SK-N-SH treated with all-trans-retinoic acid at 6 μM for 48 hours (cell line): Measurements from ENCODE around the gene KIAA0513.

Experiments
- ATAC-seq: fragments of 200-7000 bp; cut with Tn5 transposase; 3 replicates; pipeline ENCODE4 v1.9.1; 2020; ENCODE audit warnings: mild to moderate bottlenecking, moderate library complexity
- ARNTL ChIP-seq: fragments of 450-650 bp; formaldehyde crosslinking; IDR thresholded peaks from 2 replicates; pipeline ENCODE4 v1.5.0; 2020; ENCODE audit warnings: low read depth, mild to moderate bottlenecking, moderate library complexity, borderline replicate concordance
- BACH2 ChIP-seq: fragments of 250-450 bp; sonication (Bioruptor Pico); IDR thresholded peaks from 2 replicates; pipeline ENCODE4 v1.9.0; 2021; ENCODE audit warnings: mild to moderate bottlenecking, borderline replicate concordance
- CSDC2 ChIP-seq: fragments of 250-450 bp; sonication (Bioruptor Pico); IDR thresholded peaks from 2 replicates; pipeline ENCODE4 v1.5.0; 2020; ENCODE audit warnings: mild to moderate bottlenecking, moderate library complexity
- ESRRG ChIP-seq: fragments of 250-450 bp; sonication (Bioruptor Pico); IDR thresholded peaks from 2 replicates; pipeline ENCODE4 v1.6.1; 2021; ENCODE audit warnings: mild to moderate bottlenecking
- GLIS3 ChIP-seq: fragments of 250-450 bp; sonication (Bioruptor Pico); IDR thresholded peaks from 2 replicates; pipeline ENCODE4 v1.5.0; 2020; ENCODE audit warnings: mild to moderate bottlenecking, moderate library complexity
- ISL1 ChIP-seq: fragments of 250-450 bp; sonication (Bioruptor Pico); IDR thresholded peaks from 2 replicates; pipeline ENCODE4 v2.1.2; 2022; ENCODE audit warnings: mild to moderate bottlenecking, moderate library complexity
- OSR1 ChIP-seq: fragments of 250-450 bp; sonication (Bioruptor Pico); IDR thresholded peaks from 2 replicates; pipeline ENCODE4 v1.8.0; 2022; ENCODE audit warnings: moderate library complexity, mild to moderate bottlenecking, inconsistent platforms
- PPARA ChIP-seq: fragments of 250-450 bp; sonication (Bioruptor Pico); IDR thresholded peaks from 2 replicates; pipeline ENCODE4 v1.5.0; 2020; ENCODE audit warnings: mild to moderate bottlenecking, borderline replicate concordance
- RARB ChIP-seq: fragments of 250-450 bp; sonication (Bioruptor Pico); IDR thresholded peaks from 2 replicates; pipeline ENCODE4 v1.8.0; 2021; ENCODE audit warnings: mild to moderate bottlenecking, moderate library complexity
- SNAI2 ChIP-seq: fragments of 250-450 bp; sonication (Bioruptor Pico); IDR thresholded peaks from 2 replicates; pipeline ENCODE4 v1.5.0; 2020; ENCODE audit warnings: mild to moderate bottlenecking, moderate library complexity
- TCF4 ChIP-seq: fragments of 250-450 bp; sonication (Bioruptor Pico); IDR thresholded peaks from 2 replicates; pipeline ENCODE4 v1.8.0; 2021; ENCODE audit warnings: mild to moderate bottlenecking, moderate library complexity, borderline replicate concordance
- TOX ChIP-seq: fragments of 250-450 bp; sonication (Bioruptor Pico); IDR thresholded peaks from 2 replicates; pipeline ENCODE4 v1.8.0; 2021; ENCODE audit warnings: mild to moderate bottlenecking, moderate library complexity, borderline replicate concordance
- ZC3H10 ChIP-seq: fragments of 250-450 bp; sonication (Bioruptor Pico); IDR thresholded peaks from 2 replicates; pipeline ENCODE4 v1.5.1; 2021; ENCODE audit warnings: mild to moderate bottlenecking, moderate library complexity
- ZFP3 ChIP-seq: fragments of 250-450 bp; sonication (Bioruptor Pico); IDR thresholded peaks from 2 replicates; pipeline ENCODE4 v1.5.0; 2020; ENCODE audit warnings: mild to moderate bottlenecking, moderate library complexity
- ZFP30 ChIP-seq: fragments of 450-650 bp; formaldehyde crosslinking; IDR thresholded peaks from 2 replicates; pipeline ENCODE4 v1.5.0; 2022; ENCODE audit warnings: mild to moderate bottlenecking, moderate library complexity
- ZNF565 ChIP-seq: fragments of 450-650 bp; formaldehyde crosslinking; conservative IDR thresholded peaks from 2 replicates; pipeline ENCODE4 v1.5.0; 2020; ENCODE audit warnings: low read depth, mild to moderate bottlenecking, moderate library complexity
- ZNF70 ChIP-seq: fragments of 450-650 bp; formaldehyde crosslinking; IDR thresholded peaks from 2 replicates; pipeline ENCODE4 v1.5.0; 2020; ENCODE audit warnings: mild to moderate bottlenecking, moderate library complexity
- ZNF8 ChIP-seq: fragments of 450-650 bp; formaldehyde crosslinking; IDR thresholded peaks from 2 replicates; pipeline ENCODE4 v1.5.0; 2020; ENCODE audit warnings: mild to moderate bottlenecking, moderate library complexity
- TF ChIP-seq, protein P1 (sequence below): fragments of 250-450 bp; sonication (Bioruptor Pico); IDR thresholded peaks from 2 replicates; pipeline ENCODE4 v1.8.0; 2021; ENCODE audit warnings: low read depth, mild to moderate bottlenecking, moderate library complexity, borderline replicate concordance
- TF ChIP-seq, protein P2 (sequence below): fragments of 250-450 bp; sonication (Bioruptor Pico); IDR thresholded peaks from 2 replicates; pipeline ENCODE4 v1.5.1; 2021; ENCODE audit warnings: mild to moderate bottlenecking, moderate library complexity
- TF ChIP-seq, protein P3 (sequence below): fragments of 250-450 bp; sonication (Bioruptor Pico); IDR thresholded peaks from 2 replicates; pipeline ENCODE4 v1.8.0; 2020; ENCODE audit warnings: mild to moderate bottlenecking, moderate library complexity, borderline replicate concordance
- TF ChIP-seq, protein P4 (sequence below): fragments of 250-450 bp; sonication (Bioruptor Pico); IDR thresholded peaks from 2 replicates; pipeline ENCODE4 v1.5.0; 2020; ENCODE audit warnings: mild to moderate bottlenecking, moderate library complexity
- TF ChIP-seq, protein P5 (sequence below): fragments of 250-450 bp; sonication (Bioruptor Pico); IDR thresholded peaks from 2 replicates; pipeline ENCODE4 v1.5.1; 2020; ENCODE audit warnings: low read depth, mild to moderate bottlenecking, moderate library complexity

Gene KIAA0513

DNA sequence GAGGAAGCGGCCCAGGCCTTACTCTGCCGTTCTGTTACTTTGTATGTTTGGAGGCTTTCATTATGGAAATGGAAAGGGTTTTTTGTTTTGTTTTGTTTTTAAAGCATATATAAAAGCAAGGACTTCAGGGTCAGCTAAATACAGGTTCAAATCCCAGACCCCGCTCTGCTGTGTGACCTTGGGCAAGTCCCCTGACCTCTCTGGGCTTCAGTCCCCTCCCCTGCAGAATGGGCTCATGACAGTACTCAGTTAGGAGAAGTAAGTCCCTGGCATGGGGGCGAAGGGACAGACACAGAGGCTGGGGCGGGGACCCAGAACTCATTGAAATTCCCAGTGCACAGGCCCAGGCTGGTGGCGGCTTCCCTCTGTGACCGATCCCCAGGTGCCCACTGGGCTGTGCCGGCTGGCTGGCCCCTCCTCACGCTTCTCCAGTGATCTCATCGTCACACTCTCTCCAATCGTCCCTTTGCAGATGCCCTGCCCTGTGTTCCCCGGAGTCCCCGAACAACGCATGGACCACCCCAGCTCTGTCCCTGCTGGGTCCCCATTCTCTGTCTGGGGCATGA, 85.7 kb downstream of the KIAA0513 start:
- no peak for TF ChIP-seq GLIS3 (CRISPR knock-in tag)
- TF ChIP-seq, protein P1, sequence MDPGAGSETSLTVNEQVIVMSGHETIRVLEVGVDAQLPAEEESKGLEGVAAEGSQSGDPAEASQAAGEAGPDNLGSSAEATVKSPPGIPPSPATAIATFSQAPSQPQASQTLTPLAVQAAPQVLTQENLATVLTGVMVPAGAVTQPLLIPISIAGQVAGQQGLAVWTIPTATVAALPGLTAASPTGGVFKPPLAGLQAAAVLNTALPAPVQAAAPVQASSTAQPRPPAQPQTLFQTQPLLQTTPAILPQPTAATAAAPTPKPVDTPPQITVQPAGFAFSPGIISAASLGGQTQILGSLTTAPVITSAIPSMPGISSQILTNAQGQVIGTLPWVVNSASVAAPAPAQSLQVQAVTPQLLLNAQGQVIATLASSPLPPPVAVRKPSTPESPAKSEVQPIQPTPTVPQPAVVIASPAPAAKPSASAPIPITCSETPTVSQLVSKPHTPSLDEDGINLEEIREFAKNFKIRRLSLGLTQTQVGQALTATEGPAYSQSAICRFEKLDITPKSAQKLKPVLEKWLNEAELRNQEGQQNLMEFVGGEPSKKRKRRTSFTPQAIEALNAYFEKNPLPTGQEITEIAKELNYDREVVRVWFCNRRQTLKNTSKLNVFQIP = no peak
- TF ChIP-seq, protein P2, sequence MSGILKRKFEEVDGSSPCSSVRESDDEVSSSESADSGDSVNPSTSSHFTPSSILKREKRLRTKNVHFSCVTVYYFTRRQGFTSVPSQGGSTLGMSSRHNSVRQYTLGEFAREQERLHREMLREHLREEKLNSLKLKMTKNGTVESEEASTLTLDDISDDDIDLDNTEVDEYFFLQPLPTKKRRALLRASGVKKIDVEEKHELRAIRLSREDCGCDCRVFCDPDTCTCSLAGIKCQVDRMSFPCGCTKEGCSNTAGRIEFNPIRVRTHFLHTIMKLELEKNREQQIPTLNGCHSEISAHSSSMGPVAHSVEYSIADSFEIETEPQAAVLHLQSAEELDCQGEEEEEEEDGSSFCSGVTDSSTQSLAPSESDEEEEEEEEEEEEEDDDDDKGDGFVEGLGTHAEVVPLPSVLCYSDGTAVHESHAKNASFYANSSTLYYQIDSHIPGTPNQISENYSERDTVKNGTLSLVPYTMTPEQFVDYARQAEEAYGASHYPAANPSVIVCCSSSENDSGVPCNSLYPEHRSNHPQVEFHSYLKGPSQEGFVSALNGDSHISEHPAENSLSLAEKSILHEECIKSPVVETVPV (CRISPR knock-in tag) = no peak
- no peak for TF ChIP-seq ZFP30 (CRISPR knock-in tag)
- TF ChIP-seq PPARA = no peak
- TF ChIP-seq CSDC2 (CRISPR knock-in tag) = no peak
- no peak for TF ChIP-seq OSR1
- TF ChIP-seq, protein P3, sequence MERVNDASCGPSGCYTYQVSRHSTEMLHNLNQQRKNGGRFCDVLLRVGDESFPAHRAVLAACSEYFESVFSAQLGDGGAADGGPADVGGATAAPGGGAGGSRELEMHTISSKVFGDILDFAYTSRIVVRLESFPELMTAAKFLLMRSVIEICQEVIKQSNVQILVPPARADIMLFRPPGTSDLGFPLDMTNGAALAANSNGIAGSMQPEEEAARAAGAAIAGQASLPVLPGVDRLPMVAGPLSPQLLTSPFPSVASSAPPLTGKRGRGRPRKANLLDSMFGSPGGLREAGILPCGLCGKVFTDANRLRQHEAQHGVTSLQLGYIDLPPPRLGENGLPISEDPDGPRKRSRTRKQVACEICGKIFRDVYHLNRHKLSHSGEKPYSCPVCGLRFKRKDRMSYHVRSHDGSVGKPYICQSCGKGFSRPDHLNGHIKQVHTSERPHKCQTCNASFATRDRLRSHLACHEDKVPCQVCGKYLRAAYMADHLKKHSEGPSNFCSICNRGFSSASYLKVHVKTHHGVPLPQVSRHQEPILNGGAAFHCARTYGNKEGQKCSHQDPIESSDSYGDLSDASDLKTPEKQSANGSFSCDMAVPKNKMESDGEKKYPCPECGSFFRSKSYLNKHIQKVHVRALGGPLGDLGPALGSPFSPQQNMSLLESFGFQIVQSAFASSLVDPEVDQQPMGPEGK (CRISPR knock-in tag) = no peak
- no peak for TF ChIP-seq TCF4 (CRISPR knock-in tag)
- TF ChIP-seq ESRRG (CRISPR knock-in tag) = no peak
- TF ChIP-seq ISL1 (CRISPR knock-in tag) = no peak
- TF ChIP-seq ZFP3 (CRISPR knock-in tag) = no peak
- TF ChIP-seq, protein P4, sequence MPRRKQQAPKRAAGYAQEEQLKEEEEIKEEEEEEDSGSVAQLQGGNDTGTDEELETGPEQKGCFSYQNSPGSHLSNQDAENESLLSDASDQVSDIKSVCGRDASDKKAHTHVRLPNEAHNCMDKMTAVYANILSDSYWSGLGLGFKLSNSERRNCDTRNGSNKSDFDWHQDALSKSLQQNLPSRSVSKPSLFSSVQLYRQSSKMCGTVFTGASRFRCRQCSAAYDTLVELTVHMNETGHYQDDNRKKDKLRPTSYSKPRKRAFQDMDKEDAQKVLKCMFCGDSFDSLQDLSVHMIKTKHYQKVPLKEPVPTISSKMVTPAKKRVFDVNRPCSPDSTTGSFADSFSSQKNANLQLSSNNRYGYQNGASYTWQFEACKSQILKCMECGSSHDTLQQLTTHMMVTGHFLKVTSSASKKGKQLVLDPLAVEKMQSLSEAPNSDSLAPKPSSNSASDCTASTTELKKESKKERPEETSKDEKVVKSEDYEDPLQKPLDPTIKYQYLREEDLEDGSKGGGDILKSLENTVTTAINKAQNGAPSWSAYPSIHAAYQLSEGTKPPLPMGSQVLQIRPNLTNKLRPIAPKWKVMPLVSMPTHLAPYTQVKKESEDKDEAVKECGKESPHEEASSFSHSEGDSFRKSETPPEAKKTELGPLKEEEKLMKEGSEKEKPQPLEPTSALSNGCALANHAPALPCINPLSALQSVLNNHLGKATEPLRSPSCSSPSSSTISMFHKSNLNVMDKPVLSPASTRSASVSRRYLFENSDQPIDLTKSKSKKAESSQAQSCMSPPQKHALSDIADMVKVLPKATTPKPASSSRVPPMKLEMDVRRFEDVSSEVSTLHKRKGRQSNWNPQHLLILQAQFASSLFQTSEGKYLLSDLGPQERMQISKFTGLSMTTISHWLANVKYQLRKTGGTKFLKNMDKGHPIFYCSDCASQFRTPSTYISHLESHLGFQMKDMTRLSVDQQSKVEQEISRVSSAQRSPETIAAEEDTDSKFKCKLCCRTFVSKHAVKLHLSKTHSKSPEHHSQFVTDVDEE = no peak
- no peak for TF ChIP-seq SNAI2 (CRISPR knock-in tag)
- no peak for TF ChIP-seq ZNF565 (CRISPR knock-in tag)
- no peak for ATAC-seq

DNA sequence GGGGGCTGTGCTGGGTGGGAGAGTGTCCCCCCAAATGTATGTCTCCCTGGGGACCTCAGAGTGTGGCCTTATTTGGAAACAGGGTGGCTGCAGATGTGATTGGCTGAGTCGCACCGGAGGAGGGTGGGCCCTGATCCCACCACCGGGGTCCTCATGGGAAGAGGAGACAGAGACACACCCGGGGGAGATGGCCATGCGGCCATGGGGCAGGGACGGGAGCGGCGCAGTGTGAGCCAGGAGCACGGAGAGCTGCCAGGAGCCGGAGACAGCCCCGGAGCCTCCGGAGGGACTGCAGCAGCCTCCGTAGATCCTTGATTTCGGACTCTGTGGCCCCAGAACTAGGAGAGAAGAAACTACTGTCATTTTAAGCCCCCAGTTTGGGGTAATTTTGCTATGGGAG, 86.3 kb downstream of the KIAA0513 start:
- no peak for TF ChIP-seq RARB (CRISPR knock-in tag)
- TF ChIP-seq ZNF8 = no peak
- no peak for TF ChIP-seq ZC3H10 (CRISPR knock-in tag)
- TF ChIP-seq, protein P3 (CRISPR knock-in tag) = no peak
- TF ChIP-seq PPARA = no peak
- no peak for TF ChIP-seq ZFP30 (CRISPR knock-in tag)
- TF ChIP-seq, protein P2 (CRISPR knock-in tag) = no peak
- TF ChIP-seq ZFP3 (CRISPR knock-in tag) = no peak
- TF ChIP-seq TCF4 (CRISPR knock-in tag) = no peak
- no peak for TF ChIP-seq ARNTL (CRISPR knock-in tag)
- no peak for TF ChIP-seq BACH2 (CRISPR knock-in tag)
- TF ChIP-seq, protein P1 = no peak
- no peak for TF ChIP-seq ESRRG (CRISPR knock-in tag)
- no peak for TF ChIP-seq GLIS3 (CRISPR knock-in tag)
- TF ChIP-seq TOX = no peak
- TF ChIP-seq CSDC2 (CRISPR knock-in tag) = no peak
- no peak for TF ChIP-seq ZNF70
- TF ChIP-seq, protein P5, sequence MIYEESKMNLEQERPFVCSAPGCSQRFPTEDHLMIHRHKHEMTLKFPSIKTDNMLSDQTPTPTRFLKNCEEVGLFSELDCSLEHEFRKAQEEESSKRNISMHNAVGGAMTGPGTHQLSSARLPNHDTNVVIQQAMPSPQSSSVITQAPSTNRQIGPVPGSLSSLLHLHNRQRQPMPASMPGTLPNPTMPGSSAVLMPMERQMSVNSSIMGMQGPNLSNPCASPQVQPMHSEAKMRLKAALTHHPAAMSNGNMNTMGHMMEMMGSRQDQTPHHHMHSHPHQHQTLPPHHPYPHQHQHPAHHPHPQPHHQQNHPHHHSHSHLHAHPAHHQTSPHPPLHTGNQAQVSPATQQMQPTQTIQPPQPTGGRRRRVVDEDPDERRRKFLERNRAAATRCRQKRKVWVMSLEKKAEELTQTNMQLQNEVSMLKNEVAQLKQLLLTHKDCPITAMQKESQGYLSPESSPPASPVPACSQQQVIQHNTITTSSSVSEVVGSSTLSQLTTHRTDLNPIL (CRISPR knock-in tag) = no peak
- TF ChIP-seq, all 23 proteins: peak for 0
- no peak for ATAC-seq
